Measurements from ENCODE around the gene SERINC2.
A peak's percentile ranks its signal among the peaks of the same experiment; 100 is the strongest.

Gene SERINC2

DNA sequence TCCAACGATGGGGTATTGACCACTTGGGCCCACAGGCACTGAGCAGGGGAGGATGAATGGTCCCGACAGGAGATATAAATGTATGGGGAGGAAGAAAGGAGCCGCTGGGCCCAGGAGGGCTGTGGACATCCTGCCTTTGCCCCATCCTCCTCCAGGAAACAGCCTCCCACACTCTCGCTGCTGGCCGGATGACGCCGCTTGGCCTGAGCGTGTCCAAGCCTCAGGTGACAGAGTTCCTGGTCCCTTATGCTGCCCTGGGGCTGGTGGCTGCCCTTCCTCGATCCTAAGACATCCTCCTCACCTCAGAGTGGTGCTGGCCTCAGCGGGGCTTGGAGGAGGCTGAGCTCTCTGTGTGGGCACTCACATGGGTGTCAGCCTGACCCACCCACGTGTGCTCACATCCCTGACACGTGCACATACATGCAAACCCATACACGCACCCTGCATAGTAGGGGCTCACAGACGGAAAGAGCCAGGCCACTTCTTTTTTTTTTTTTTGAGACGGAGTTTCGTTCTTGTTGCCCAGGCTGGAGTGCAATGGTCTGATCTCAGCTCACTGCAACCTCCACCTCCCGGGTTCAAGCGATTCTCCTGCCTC, 5.9 kb upstream of the SERINC2 start:
- TF ChIP-seq, protein P1, sequence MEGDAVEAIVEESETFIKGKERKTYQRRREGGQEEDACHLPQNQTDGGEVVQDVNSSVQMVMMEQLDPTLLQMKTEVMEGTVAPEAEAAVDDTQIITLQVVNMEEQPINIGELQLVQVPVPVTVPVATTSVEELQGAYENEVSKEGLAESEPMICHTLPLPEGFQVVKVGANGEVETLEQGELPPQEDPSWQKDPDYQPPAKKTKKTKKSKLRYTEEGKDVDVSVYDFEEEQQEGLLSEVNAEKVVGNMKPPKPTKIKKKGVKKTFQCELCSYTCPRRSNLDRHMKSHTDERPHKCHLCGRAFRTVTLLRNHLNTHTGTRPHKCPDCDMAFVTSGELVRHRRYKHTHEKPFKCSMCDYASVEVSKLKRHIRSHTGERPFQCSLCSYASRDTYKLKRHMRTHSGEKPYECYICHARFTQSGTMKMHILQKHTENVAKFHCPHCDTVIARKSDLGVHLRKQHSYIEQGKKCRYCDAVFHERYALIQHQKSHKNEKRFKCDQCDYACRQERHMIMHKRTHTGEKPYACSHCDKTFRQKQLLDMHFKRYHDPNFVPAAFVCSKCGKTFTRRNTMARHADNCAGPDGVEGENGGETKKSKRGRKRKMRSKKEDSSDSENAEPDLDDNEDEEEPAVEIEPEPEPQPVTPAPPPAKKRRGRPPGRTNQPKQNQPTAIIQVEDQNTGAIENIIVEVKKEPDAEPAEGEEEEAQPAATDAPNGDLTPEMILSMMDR (conservative IDR thresholded peaks at IDR 0.05), result no peak
- no peak for TF ChIP-seq ZFX (IDR thresholded peaks at IDR 0.05)
- no peak overlapping the region for H3K27ac ChIP-seq

DNA sequence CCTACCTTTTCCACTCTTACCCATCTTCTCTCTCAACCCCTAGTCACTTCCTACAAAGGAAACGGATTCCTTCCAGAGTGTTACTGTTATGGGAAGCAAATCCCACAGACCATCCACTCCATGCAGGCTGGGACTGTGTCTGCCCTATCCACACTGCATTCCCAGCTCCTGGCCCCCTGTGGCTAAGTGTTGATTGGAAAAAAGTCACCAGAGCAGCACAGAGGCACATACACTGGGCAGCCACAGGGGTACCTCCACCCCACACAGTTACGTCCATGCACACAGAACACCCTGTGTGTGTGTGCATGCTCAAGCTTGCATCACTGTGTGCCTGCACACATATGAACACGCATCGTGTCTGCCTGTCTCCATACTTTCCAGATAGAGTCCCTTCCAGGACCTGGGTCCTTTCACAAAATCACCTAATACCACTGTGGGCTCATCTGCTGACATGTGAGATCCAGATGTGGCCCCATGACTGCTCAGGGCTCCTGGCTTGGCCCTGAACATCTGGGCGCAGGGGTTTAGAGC, 4.2 kb upstream of the SERINC2 start:
- TF ChIP-seq, protein P1 (conservative IDR thresholded peaks at IDR 0.05), result no peak
- no peak for TF ChIP-seq ZFX (IDR thresholded peaks at IDR 0.05)
- H3K27ac ChIP-seq, result no peak overlapping the region

DNA sequence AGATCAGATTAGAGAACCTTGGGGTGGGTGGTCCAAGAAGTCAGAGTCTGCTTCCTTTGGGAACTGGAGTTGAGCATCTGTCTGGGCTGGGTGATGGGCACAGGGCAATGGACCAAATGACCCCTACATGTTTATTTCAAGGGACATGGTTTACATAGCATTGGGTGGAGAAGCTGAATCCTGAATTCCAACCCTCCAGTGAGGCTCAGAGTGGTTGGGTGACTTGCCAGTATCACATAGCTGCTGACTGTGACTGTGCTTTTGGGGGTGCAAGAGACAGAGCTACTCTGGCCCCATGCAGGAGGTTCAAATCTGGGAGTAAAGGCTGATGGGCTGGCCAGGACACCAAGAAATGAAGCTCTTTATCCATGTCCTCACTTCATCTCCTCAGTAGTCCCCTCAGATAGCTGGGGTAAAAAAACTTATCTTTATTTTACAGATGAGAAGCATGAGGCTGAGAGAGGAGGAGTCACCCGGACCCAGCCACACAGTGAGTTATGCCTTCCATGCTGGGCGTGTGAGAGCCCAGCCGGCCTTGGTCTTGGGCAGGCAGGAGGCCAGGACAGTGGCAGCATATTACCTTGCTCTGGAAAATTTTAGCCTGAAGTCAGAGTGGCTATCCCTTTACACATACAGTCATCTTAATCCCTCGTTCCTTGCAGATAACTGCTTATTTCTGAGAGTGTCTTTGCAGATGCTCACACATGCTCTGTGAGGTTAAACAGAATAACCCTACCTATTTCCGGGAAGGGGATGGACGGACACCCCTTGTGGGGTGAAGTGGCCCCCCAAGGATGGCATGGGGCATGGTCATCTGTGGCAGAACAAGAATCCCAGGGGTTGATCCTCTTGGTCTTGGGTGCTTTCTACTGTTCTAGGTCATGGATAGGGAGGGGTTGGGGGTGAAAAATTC, 2.8 kb upstream of the SERINC2 start:
- no peak for TF ChIP-seq ZFX (IDR thresholded peaks at IDR 0.05)
- TF ChIP-seq, protein P1 (conservative IDR thresholded peaks at IDR 0.05), result no peak
- no peak overlapping the region for H3K27ac ChIP-seq

DNA sequence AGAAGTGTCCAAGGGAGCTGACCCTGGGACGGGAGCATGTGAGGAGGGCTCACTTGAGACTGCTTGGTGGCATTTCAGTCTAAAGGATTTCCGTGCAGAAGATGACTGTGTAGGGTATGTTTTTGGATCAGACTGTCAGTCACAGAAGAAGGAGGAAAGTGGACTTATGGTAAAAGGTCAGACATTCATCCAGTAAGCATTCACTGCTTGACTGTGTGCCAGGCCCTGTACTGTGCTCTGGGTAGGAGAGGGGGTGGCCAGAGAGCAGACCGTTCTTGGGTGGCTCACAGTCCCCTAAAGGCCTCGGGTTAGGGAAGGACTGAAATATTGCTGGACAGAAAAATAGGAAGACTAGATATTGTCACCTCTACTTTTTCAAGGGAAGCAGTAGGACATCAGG, 2.1 kb upstream of the SERINC2 start:
- TF ChIP-seq, protein P1 (conservative IDR thresholded peaks at IDR 0.05), result no peak
- TF ChIP-seq ZFX (IDR thresholded peaks at IDR 0.05), result no peak
- no peak overlapping the region for H3K27ac ChIP-seq

DNA sequence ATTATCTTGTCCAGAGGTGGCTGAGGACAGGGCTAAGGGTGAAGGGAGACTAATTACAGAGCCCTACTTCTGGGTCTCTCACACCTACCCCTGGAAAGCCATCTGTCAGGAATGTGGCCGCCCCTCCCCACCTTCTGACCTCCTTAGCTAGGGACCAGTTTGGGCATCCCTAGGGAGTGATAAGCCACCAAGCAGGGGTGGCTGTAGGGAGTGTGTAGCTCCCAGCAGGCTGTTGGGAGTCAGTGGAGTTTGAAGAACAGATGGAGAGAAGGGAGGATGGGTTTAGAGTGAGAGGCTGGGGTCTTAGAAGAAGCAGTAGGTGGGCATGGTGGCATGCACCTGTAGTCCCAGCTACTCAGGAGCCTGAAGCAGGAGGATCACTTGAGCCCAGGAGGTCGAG, 808 bp upstream of the SERINC2 start:
- TF ChIP-seq, protein P1 (conservative IDR thresholded peaks at IDR 0.05), result no peak
- TF ChIP-seq ZFX (IDR thresholded peaks at IDR 0.05), result no peak
- no peak overlapping the region for H3K27ac ChIP-seq

DNA sequence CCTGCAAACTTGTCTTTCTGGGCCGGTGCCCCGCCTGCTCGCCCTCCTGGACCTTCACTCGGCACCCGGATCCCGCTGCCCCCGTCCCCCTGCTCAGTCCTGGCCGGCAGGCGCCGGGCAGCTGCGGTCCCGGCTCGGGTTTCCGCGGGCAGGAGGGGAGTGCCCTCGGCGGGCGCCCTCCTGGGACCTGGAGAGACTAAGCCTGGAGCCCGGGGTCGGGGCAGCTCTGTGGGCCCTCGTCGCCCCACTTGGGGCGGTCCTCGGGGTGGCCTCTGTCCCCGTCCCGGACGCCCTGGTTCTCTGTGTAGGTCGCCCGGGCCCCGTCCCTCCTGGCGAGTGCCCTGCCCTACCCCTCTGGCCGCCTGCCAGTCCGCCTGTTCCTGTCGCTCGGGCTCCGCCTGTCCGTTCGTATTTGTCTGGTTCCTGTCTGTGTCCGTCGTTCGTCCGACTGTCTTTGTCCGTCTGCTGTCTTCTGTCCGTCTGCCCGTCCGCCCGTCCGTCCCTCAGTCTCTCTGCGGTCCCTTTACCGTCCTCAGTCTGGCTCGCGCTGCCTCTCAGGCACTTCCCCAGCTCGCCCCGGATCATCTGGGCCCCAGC, 490 bp downstream of the SERINC2 start:
- TF ChIP-seq ZFX (IDR thresholded peaks at IDR 0.05), result peak; percentile 40; the same call in 1 of the 2 replicates
- TF ChIP-seq, protein P1 (conservative IDR thresholded peaks at IDR 0.05), result no peak
- peak overlapping the region; percentile 93 for H3K27ac ChIP-seq

DNA sequence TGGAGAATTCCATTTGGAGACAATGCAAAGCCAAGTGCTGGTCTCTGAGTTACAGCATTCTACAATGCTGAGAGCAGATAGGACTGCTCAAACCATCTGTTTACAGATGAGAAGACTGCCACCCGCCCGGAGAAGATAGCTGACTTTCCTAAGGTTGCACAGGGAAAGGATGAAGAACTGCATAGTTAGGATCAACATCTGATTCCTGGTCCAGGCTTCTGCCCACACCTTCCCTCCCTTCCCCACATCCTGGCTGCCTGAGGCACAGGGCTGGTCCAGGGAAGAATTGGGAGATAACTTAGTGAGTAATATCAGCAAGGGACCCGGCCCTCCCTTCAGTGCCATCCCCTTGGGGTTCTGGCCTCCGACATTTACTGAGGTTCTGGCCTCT, 2.0 kb downstream of the SERINC2 start:
- H3K27ac ChIP-seq, result peak overlapping the region; percentile 93
- TF ChIP-seq ZFX (IDR thresholded peaks at IDR 0.05), result no peak
- TF ChIP-seq, protein P1 (conservative IDR thresholded peaks at IDR 0.05), result no peak
